ENCODE measurements around the gene ASB14. TPM values are rescaled to one million over a fixed set of nuclear protein-coding genes. Genes with fewer than 3 reads are reported as not detected.
"Not testable (repeated sequence)": the region's sequence is repeated elsewhere in the genome, so short reads cannot be mapped to it uniquely, and the experiment has no call there.

Gene ASB14
- not detected in 2 replicates for total RNA-seq
- not detected for total RNA-seq (2013)
- polyA plus RNA-seq: not detected in 2 replicates
- not detected in 2 replicates for polyA minus RNA-seq

DNA sequence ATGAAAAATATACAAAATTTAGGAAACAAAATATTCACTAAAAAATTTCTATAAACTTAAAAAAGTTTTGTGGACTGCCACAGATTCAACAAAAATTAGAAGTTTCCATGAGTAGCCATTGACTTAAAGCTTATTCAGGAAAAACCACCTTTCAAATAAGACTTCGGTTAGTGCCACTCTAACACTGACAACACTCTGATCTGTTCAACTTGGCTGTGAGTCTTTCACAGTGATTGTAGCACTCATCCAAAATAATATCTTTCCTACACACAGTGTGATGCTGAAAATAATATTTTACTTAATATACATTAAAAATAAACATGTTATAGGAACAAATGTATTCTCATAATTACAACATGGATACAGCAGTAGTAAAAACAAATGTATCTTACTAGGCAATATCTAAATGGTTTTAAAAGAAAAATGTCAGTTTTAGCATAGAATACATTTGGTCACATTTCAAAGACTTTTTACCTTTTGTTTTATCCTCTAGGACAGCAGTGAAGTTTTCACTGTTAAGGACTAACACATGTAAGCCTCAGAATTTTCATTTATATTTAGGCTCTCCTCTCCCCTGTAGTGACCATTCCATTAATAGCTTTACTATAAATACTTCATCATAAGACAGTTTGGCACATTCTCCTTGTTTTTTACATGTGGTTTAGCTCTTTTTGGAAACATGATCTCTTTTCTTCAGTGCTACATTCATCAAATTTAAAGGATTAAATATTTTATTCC, at the start of gene ASB14:
Gene ASB14 (minus strand): TSS at position 527 of the 738 bp plus-strand sequence. CDS start 652 bp downstream, outside the sequence.
- intact Hi-C loops (cut with micrococcal nuclease): no loop called here
- no peaks in the 10 kb centered on the region for H3K9me3 Mint-ChIP-seq (ENCODE audit: insufficient read depth)
- H3K27ac Mint-ChIP-seq: no peak within 1 kb of the TSS
- 100% methylated on average over 1 of the region's 1 CpG for WGBS (ENCODE audit: insufficient coverage)
- H3K79me2 ChIP-seq (ENCODE audit: control insufficient read depth, insufficient read depth, low read length): no peaks in the 10 kb centered on the region
- no peaks in the 10 kb centered on the region for H3K27me3 ChIP-seq (replicated peaks in 1 of 4; ENCODE audit: control extremely low read depth in 1 of 4, control insufficient read depth in 3 of 4, insufficient read depth in 4 of 4, low read length in 3 of 4)
- no peak within 1 kb of the TSS for H2AFZ ChIP-seq (ENCODE audit: insufficient read depth, low read depth, low read length, poor library complexity, severe bottlenecking)
- H3K36me3 ChIP-seq (replicated peaks in 1 of 2; ENCODE audit: control extremely low read depth in 1 of 2, control insufficient read depth in 1 of 2, extremely low read depth in 1 of 2, insufficient read depth in 2 of 2, low read length in 1 of 2): no peaks in the 10 kb centered on the region
- ChIA-PET POLR2A (no interaction called here), CTCF (interaction anchor here (0.6 kb wide), 1 partner anchor 304 kb away, joined by 3 read pairs; no protein-coding TSS in a partner anchor)
- H3K4me3 ChIP-seq (ENCODE audit: control extremely low read depth in 1 of 5, extremely low read depth in 1 of 5, insufficient read depth in 1 of 5, low read depth in 2 of 5, low read length in 4 of 5): no peak within 1 kb of the TSS
- no peaks in the 10 kb centered on the region for H3K9me3 ChIP-seq (ENCODE audit: control extremely low read depth in 1 of 3, control insufficient read depth in 2 of 3, insufficient read depth in 1 of 3, low read length in 2 of 3)
- ATAC-seq (ENCODE audit: low read depth) (no peak), DNase-seq (no peak)
- H3K4me2 ChIP-seq (replicated peaks; ENCODE audit: low read depth, low read length, poor library complexity, severe bottlenecking): no peak within 1 kb of the TSS
- peaks cover 18% of the 10 kb centered on the region for H3K27me3 Mint-ChIP-seq
- H3K4me3 Mint-ChIP-seq: no peak within 1 kb of the TSS
- no peak for TF ChIP-seq EZH2 (IDR thresholded peaks at IDR 0.05; ENCODE audit: borderline replicate concordance, insufficient read depth, low read depth, low read length, poor library complexity, severe bottlenecking)
- TF ChIP-seq, protein P1, sequence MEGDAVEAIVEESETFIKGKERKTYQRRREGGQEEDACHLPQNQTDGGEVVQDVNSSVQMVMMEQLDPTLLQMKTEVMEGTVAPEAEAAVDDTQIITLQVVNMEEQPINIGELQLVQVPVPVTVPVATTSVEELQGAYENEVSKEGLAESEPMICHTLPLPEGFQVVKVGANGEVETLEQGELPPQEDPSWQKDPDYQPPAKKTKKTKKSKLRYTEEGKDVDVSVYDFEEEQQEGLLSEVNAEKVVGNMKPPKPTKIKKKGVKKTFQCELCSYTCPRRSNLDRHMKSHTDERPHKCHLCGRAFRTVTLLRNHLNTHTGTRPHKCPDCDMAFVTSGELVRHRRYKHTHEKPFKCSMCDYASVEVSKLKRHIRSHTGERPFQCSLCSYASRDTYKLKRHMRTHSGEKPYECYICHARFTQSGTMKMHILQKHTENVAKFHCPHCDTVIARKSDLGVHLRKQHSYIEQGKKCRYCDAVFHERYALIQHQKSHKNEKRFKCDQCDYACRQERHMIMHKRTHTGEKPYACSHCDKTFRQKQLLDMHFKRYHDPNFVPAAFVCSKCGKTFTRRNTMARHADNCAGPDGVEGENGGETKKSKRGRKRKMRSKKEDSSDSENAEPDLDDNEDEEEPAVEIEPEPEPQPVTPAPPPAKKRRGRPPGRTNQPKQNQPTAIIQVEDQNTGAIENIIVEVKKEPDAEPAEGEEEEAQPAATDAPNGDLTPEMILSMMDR (IDR thresholded peaks at IDR 0.05): no peak
- no peaks in the 10 kb centered on the region for H4K20me1 ChIP-seq (ENCODE audit: control insufficient read depth, insufficient read depth, low read length, poor library complexity, severe bottlenecking)
- no peaks in the 10 kb centered on the region for H3K4me1 ChIP-seq (ENCODE audit: control insufficient read depth in 2 of 2, insufficient read depth in 2 of 2, low read length in 2 of 2)
- no peak within 1 kb of the TSS for H3K27ac ChIP-seq (ENCODE audit: low read length in 2 of 2)
- no peaks in the 10 kb centered on the region for H3K4me1 Mint-ChIP-seq
- H3K9ac ChIP-seq (ENCODE audit: low read length): no peak within 1 kb of the TSS

DNA sequence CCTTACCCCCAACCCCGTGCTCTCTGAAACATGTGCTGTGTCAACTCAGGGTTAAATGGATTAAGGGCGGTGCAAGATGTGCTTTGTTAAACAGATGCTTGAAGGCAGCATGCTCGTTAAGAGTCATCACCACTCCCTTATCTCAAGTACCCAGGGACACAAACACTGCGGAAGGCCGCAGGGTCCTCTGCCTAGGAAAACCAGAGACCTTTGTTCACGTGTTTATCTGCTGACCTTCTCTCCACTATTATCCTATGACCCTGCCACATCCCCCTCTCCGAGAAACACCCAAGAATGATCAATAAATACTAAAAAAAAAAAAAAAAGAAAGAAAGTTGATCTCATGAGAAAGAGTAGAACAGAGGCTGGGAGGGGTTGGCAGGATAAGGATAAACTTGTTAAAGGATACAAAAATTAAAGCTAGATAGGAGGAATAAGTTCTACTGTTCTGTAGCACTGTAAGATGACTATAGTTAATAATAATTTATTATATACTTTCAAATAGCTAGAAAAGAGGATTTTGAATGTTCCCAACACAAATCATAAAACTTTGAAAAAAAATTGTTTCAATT, 46.7 kb upstream of the ASB14 start:
- H3K27me3 ChIP-seq (replicated peaks in 1 of 4; ENCODE audit: control extremely low read depth in 1 of 4, control insufficient read depth in 3 of 4, insufficient read depth in 4 of 4, low read length in 3 of 4); H3K9ac ChIP-seq (ENCODE audit: low read length); H3K9me3 Mint-ChIP-seq (ENCODE audit: insufficient read depth); H3K27ac ChIP-seq (ENCODE audit: low read length in 2 of 2); H3K79me2 ChIP-seq (ENCODE audit: control insufficient read depth, insufficient read depth, low read length); CTCF ChIA-PET; ATAC-seq (ENCODE audit: low read depth); H2AFZ ChIP-seq (ENCODE audit: insufficient read depth, low read depth, low read length, poor library complexity, severe bottlenecking); H3K4me3 Mint-ChIP-seq; POLR2A ChIA-PET; H3K27ac Mint-ChIP-seq; H3K4me1 ChIP-seq (ENCODE audit: control insufficient read depth in 2 of 2, insufficient read depth in 2 of 2, low read length in 2 of 2); H3K4me3 ChIP-seq (ENCODE audit: control extremely low read depth in 1 of 5, extremely low read depth in 1 of 5, insufficient read depth in 1 of 5, low read depth in 2 of 5, low read length in 4 of 5); DNase-seq; H3K9me3 ChIP-seq (ENCODE audit: control extremely low read depth in 1 of 3, control insufficient read depth in 2 of 3, insufficient read depth in 1 of 3, low read length in 2 of 3); H3K4me2 ChIP-seq (replicated peaks; ENCODE audit: low read depth, low read length, poor library complexity, severe bottlenecking); H4K20me1 ChIP-seq (ENCODE audit: control insufficient read depth, insufficient read depth, low read length, poor library complexity, severe bottlenecking); H3K36me3 ChIP-seq (replicated peaks in 1 of 2; ENCODE audit: control extremely low read depth in 1 of 2, control insufficient read depth in 1 of 2, extremely low read depth in 1 of 2, insufficient read depth in 2 of 2, low read length in 1 of 2); H3K4me1 Mint-ChIP-seq; intact Hi-C loops (cut with micrococcal nuclease): not testable (repeated sequence)
- WGBS (ENCODE audit: insufficient coverage): no CpG with 5 or more reads among the region's 7 CpGs
- H3K27me3 Mint-ChIP-seq: peaks cover 22% of the 10 kb centered on the region

DNA sequence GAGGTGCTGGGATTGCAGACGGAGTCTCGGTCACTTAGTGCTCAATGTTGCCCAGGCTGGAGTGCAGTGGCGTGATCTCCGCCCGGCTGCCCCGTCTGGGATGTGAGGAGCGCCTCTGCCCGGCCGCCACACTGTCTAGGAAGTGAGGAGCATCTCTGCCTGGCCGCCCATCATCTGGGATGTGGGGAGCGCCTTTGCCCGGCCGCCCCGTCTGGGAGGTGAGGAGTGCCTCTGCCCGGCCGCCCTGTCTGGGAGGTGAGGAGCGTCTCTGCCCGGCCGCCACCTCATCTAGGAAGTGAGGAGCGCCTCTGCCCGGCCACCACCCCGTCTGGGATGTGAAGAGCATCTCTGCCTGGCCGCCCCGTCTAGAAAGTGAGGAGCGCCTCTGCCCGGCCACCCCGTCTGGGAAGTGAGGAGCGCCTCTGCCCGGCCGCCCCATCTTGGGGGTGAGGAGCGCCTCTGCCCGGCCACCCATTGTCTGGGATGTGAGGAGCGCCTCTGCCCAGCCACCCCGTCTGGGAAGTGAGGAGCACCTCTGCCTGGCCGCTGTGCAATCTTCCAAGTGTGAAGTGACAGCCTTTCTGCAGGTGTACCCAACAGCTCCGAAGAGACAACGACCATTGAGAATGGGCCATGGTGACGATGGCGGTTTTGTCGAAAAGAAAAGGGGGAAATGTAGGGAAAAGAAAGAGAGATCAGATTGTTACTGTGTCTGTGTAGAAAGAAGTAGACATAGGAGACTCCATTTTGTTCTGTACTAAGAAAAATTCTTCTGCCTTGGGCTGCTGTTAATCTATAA, 46.0 kb upstream of the ASB14 start:
- H3K27me3 ChIP-seq (replicated peaks in 1 of 4; ENCODE audit: control extremely low read depth in 1 of 4, control insufficient read depth in 3 of 4, insufficient read depth in 4 of 4, low read length in 3 of 4); H4K20me1 ChIP-seq (ENCODE audit: control insufficient read depth, insufficient read depth, low read length, poor library complexity, severe bottlenecking); H3K9me3 ChIP-seq (ENCODE audit: control extremely low read depth in 1 of 3, control insufficient read depth in 2 of 3, insufficient read depth in 1 of 3, low read length in 2 of 3); H3K4me1 ChIP-seq (ENCODE audit: control insufficient read depth in 2 of 2, insufficient read depth in 2 of 2, low read length in 2 of 2); intact Hi-C loops (cut with micrococcal nuclease); H3K4me3 Mint-ChIP-seq; H3K4me1 Mint-ChIP-seq; CTCF ChIA-PET; H3K9me3 Mint-ChIP-seq (ENCODE audit: insufficient read depth); POLR2A ChIA-PET; H3K27ac ChIP-seq (ENCODE audit: low read length in 2 of 2); H2AFZ ChIP-seq (ENCODE audit: insufficient read depth, low read depth, low read length, poor library complexity, severe bottlenecking); DNase-seq; H3K79me2 ChIP-seq (ENCODE audit: control insufficient read depth, insufficient read depth, low read length); H3K4me3 ChIP-seq (ENCODE audit: control extremely low read depth in 1 of 5, extremely low read depth in 1 of 5, insufficient read depth in 1 of 5, low read depth in 2 of 5, low read length in 4 of 5); ATAC-seq (ENCODE audit: low read depth); H3K4me2 ChIP-seq (replicated peaks; ENCODE audit: low read depth, low read length, poor library complexity, severe bottlenecking); H3K27ac Mint-ChIP-seq; H3K36me3 ChIP-seq (replicated peaks in 1 of 2; ENCODE audit: control extremely low read depth in 1 of 2, control insufficient read depth in 1 of 2, extremely low read depth in 1 of 2, insufficient read depth in 2 of 2, low read length in 1 of 2); H3K9ac ChIP-seq (ENCODE audit: low read length): not testable (repeated sequence)
- H3K27me3 Mint-ChIP-seq: peaks cover 20% of the 10 kb centered on the region
- 97% methylated on average over 28 of the region's 40 CpGs for WGBS (ENCODE audit: insufficient coverage)
